HCT116 (cell line): ENCODE measurements around the gene APOBEC3B. TPM values are rescaled to one million over a fixed set of nuclear protein-coding genes. Genes with fewer than 3 reads are reported as not detected.

Experiments
- ATAC-seq: fragments of 200-7000 bp; cut with Tn5 transposase; 2 replicates; pipeline ENCODE4 v1.9.1; 2020; ENCODE audit warnings: mild to moderate bottlenecking, moderate library complexity
- BruUV-seq: library from RNA; stranded (reverse); fragments of 400-500 nt; replicated peaks from 2 replicates; lab custom pipeline; 2021; lab: Mats Ljungman, UMichigan
- CTCF ChIA-PET: fragments of 300-600 bp; sonication (Branson Sonifier 250); formaldehyde crosslinking; loops from one replicate; lab custom pipeline; 2021; ENCODE audit warnings: antibody characterized with exemption; lab: Charles Lee
- POLR2A ChIA-PET: fragments of 300-600, 350-600 bp; sonication (Branson Sonifier 250); formaldehyde crosslinking; loops from one replicate; lab custom pipeline; 2021; ENCODE audit warnings: antibody characterized with exemption; lab: Charles Lee
- RAD21 ChIA-PET, 2 experiments: fragments of 300-600 bp; sonication (Branson Sonifier 250); formaldehyde crosslinking; loops; one replicate each; lab custom pipeline; 2023; ENCODE audit warnings: low total read pairs in 2 of 2; ENCODE audit not compliant: uncharacterized antibody in 2 of 2, unreplicated experiment in 2 of 2, low non-redundant PET in 1 of 2; lab: Charles Lee
- DNase-seq: peaks from one replicate; pipeline ENCODE4 v3.0.0-alpha.2; 2010; ENCODE audit warnings: low read depth, low spot score
- H2AFZ ChIP-seq: fragments of 200-600 bp; shearing (Covaris generic), sonication (generic); 2 replicates; pipeline ENCODE4 v1.6.1; 2017; ENCODE audit warnings: low read depth, mixed run types, mixed read lengths, antibody characterized with exemption, low read length; ENCODE audit not compliant: poor library complexity, severe bottlenecking
- H3K27ac ChIP-seq: 2 replicates; pipeline ENCODE4 v1.5.1; 2012; ENCODE audit warnings: low read depth, low read length
- H3K27me3 ChIP-seq: fragments of 200-600 bp; sonication (generic); 2 replicates; pipeline ENCODE4 v1.6.1; 2016; ENCODE audit warnings: mixed run types, low read length, mixed read lengths; ENCODE audit not compliant: insufficient read depth
- H3K36me3 ChIP-seq, 2 experiments: fragments of 200-500 bp in 1 of 2; fragments of 200-600 bp in 1 of 2; sonication (Bioruptor generic) in 1 of 2; sonication (generic) in 1 of 2; 2 replicates each; pipeline versions ENCODE4 v1.5.1 to v1.6.1; 2014 to 2016; ENCODE audit warnings: low read length in 2 of 2, inconsistent platforms in 1 of 2, mixed read lengths in 1 of 2, mixed run types in 1 of 2; ENCODE audit not compliant: insufficient read depth in 2 of 2, control insufficient read depth in 1 of 2
- H3K4me1 ChIP-seq, 2 experiments: fragments of 200-600 bp in 1 of 2; sonication (generic) in 1 of 2; 2 replicates each; pipeline versions ENCODE4 v1.5.1 to v1.6.1; 2012 to 2017; ENCODE audit warnings: low read length in 2 of 2, inconsistent platforms in 1 of 2, mild to moderate bottlenecking in 1 of 2, mixed read lengths in 1 of 2, mixed run types in 1 of 2, moderate library complexity in 1 of 2; ENCODE audit not compliant: insufficient read depth in 2 of 2, control insufficient read depth in 1 of 2
- H3K4me2 ChIP-seq: fragments of 200-600 bp; sonication (generic); 2 replicates; pipeline ENCODE4 v1.6.1; 2017; ENCODE audit warnings: mixed run types, low read length, mixed read lengths
- H3K4me3 ChIP-seq, 2 experiments: fragments of 200-600 bp in 1 of 2; sonication (generic) in 1 of 2; replicated peaks in 1 of 2; 2 replicates each; pipeline ENCODE4 v1.5.1; 2011 to 2016; ENCODE audit warnings: low read length in 2 of 2, control low read depth in 1 of 2, low read depth in 1 of 2, mild to moderate bottlenecking in 1 of 2, mixed read lengths in 1 of 2, mixed run types in 1 of 2
- H3K79me2 ChIP-seq: fragments of 200-600 bp; sonication (generic); 2 replicates; pipeline ENCODE4 v1.6.1; 2017; ENCODE audit warnings: mild to moderate bottlenecking, mixed run types, low read length, moderate library complexity, mixed read lengths; ENCODE audit not compliant: insufficient read depth
- H3K9ac ChIP-seq: fragments of 200-600 bp; sonication (generic); 2 replicates; pipeline ENCODE4 v1.6.1; 2016; ENCODE audit warnings: low read length, mixed read lengths
- H3K9me2 ChIP-seq: fragments of 200-600 bp; sonication (generic), shearing (Covaris generic); 2 replicates; pipeline ENCODE4 v1.6.1; 2017; ENCODE audit warnings: mixed run types, mild to moderate bottlenecking, moderate library complexity; ENCODE audit not compliant: insufficient read depth
- H3K9me3 ChIP-seq, 2 experiments: fragments of 200-500 bp in 1 of 2; fragments of 200-600 bp in 1 of 2; sonication (Bioruptor generic) in 1 of 2; sonication (generic) in 1 of 2; 2 replicates each; pipeline ENCODE4 v1.6.1; 2014 to 2017; ENCODE audit warnings: low read length in 2 of 2, mixed read lengths in 2 of 2, inconsistent platforms in 1 of 2, low read depth in 1 of 2, mild to moderate bottlenecking in 1 of 2, mixed run types in 1 of 2, moderate library complexity in 1 of 2; ENCODE audit not compliant: control insufficient read depth in 1 of 2, insufficient read depth in 1 of 2
- H4K20me1 ChIP-seq: fragments of 200-600 bp; sonication (generic), shearing (Covaris generic); 2 replicates; pipeline ENCODE4 v1.6.1; 2017; ENCODE audit warnings: mixed run types, mild to moderate bottlenecking, moderate library complexity; ENCODE audit not compliant: insufficient read depth
- CEBPB ChIP-seq: IDR thresholded peaks from 2 replicates; pipeline ENCODE4 v1.6.1; 2012; ENCODE audit warnings: low read depth
- EGR1 ChIP-seq: IDR thresholded peaks from 2 replicates; pipeline ENCODE4 v1.6.1; 2012; ENCODE audit warnings: low read depth
- ELF1 ChIP-seq: IDR thresholded peaks from 2 replicates; pipeline ENCODE4 v1.6.1; 2012; ENCODE audit warnings: low read depth, borderline replicate concordance
- EZH2 ChIP-seq: fragments of 200-600 bp; sonication (generic); IDR thresholded peaks from 2 replicates; pipeline ENCODE4 v1.6.1; 2017; ENCODE audit warnings: antibody characterized with exemption, mixed run types
- FOSL1 ChIP-seq: IDR thresholded peaks from 2 replicates; pipeline ENCODE4 v1.6.1; 2012; ENCODE audit warnings: low read depth
- JUND ChIP-seq: IDR thresholded peaks from 2 replicates; pipeline ENCODE4 v1.6.1; 2012
- RAD21 ChIP-seq: IDR thresholded peaks from 2 replicates; pipeline ENCODE4 v1.6.1; 2012; ENCODE audit warnings: low read depth, mild to moderate bottlenecking
- REST ChIP-seq: IDR thresholded peaks from 2 replicates; pipeline ENCODE4 v1.6.1; 2012; ENCODE audit warnings: low read depth
- SIN3A ChIP-seq: IDR thresholded peaks from 2 replicates; pipeline ENCODE4 v1.6.1; 2012; ENCODE audit warnings: low read depth
- SP1 ChIP-seq: IDR thresholded peaks from 2 replicates; pipeline ENCODE4 v1.6.1; 2012; ENCODE audit warnings: low read depth
- ZBTB33 ChIP-seq: IDR thresholded peaks from 2 replicates; pipeline ENCODE4 v1.6.1; 2011; ENCODE audit warnings: mild to moderate bottlenecking, low read length, moderate library complexity; ENCODE audit not compliant: insufficient replicate concordance; ENCODE audit errors: extremely low read depth
- ZFX ChIP-seq: fragments of 450-650 bp; IDR thresholded peaks from 2 replicates; pipeline ENCODE4 v1.6.1; 2017
- intact Hi-C: fragments of 100-400 bp; cut with micrococcal nuclease; formaldehyde crosslinking; loops from 2 replicates; pipeline ENCODE4 v1.10.0; 2022
- total RNA-seq: library from RNA; stranded (reverse); gene quantifications from one replicate; pipeline ENCODE4 v1.2.1, GENCODE V29; 2021; ENCODE audit not compliant: unreplicated experiment

The APOBEC3B gene
- total RNA-seq, 1 experiment from 2014 or later = 10.3 TPM

GRCh38 chr22:38963872-38964271, 18.3 kb upstream of the APOBEC3B start:
- no peak for DNase-seq

GRCh38 chr22:38964306-38964705, 17.8 kb upstream of the APOBEC3B start:
- ChIA-PET CTCF (no interaction called here), POLR2A (no interaction called here)
- no TSS peak for BruUV-seq

More at GRCh38 chr22:38963872-38964271, 18.3 kb upstream of the APOBEC3B start:
- no peaks in the 10 kb centered on the region for H3K9me2 ChIP-seq
- H3K27me3 ChIP-seq = peaks cover 3% of the 10 kb centered on the region; the same call in 1 of the 2 replicates
- ATAC-seq = peak; percentile 42; the same call in 1 of the 2 replicates
- H3K4me1 ChIP-seq = peaks cover 2 to 6% of the 10 kb centered on the region in 2 experiments; a peak in 3 of 4 replicates
- intact Hi-C loops = no loop called here
- no peaks in the 10 kb centered on the region for H4K20me1 ChIP-seq
- no TSS peak for BruUV-seq
- ChIA-PET CTCF (no interaction called here), POLR2A (no interaction called here), RAD21 (no interaction called here)
- no peak overlapping the region for H3K27ac ChIP-seq
- no peak overlapping the region for H2AFZ ChIP-seq
- H3K79me2 ChIP-seq = no peaks in the 10 kb centered on the region
- no peak overlapping the region for H3K4me3 ChIP-seq
- TF ChIP-seq SP1 (no peak), SIN3A (no peak), RAD21 (no peak)
- H3K9ac ChIP-seq = no peak overlapping the region
- no peaks in the 10 kb centered on the region for H3K36me3 ChIP-seq
- H3K9me3 ChIP-seq = no peaks in the 10 kb centered on the region
- H3K4me2 ChIP-seq = peak overlapping the region; percentile 32

More at GRCh38 chr22:38964306-38964705, 17.8 kb upstream of the APOBEC3B start:
- TF ChIP-seq EGR1 (no peak), CEBPB (no peak), SP1 (no peak), REST (no peak), JUND (no peak), EZH2 (no peak), ZBTB33 (no peak), ZFX (no peak), FOSL1 (no peak), SIN3A (no peak), ELF1 (no peak)
- ATAC-seq (no peak), DNase-seq (no peak)
- H2AFZ ChIP-seq = no peak overlapping the region
- no peaks in the 10 kb centered on the region for H3K9me2 ChIP-seq
- H3K36me3 ChIP-seq = no peaks in the 10 kb centered on the region
- H4K20me1 ChIP-seq = no peaks in the 10 kb centered on the region
- no peaks in the 10 kb centered on the region for H3K9me3 ChIP-seq
- peaks cover 2% of the 10 kb centered on the region; the same call in 1 of the 2 replicates for H3K27me3 ChIP-seq
- H3K4me2 ChIP-seq = no peak overlapping the region
- H3K4me3 ChIP-seq = no peak overlapping the region
- RAD21 ChIA-PET = no interaction called here
- no peak overlapping the region for H3K27ac ChIP-seq
- H3K79me2 ChIP-seq = no peaks in the 10 kb centered on the region
- H3K4me1 ChIP-seq = peaks cover 2 to 6% of the 10 kb centered on the region in 2 experiments; a peak in 3 of 4 replicates
- no peak overlapping the region for H3K9ac ChIP-seq
- intact Hi-C loops = no loop called here
